HepG2 (cell line): ENCODE data around the gene PNKP. TPM values are rescaled to one million over a fixed set of nuclear protein-coding genes. Genes with fewer than 3 reads are reported as not detected.

Experiments used
- DRAP1 ChIP-seq: IDR thresholded peaks from 2 replicates; pipeline ENCODE4 v1.6.1; 2016; ENCODE audit warnings: missing genetic modification reagents, missing compliant biosample characterization
- ISL2 ChIP-seq: sonication (generic); formaldehyde crosslinking; IDR thresholded peaks from 2 replicates; pipeline ENCODE4 v1.5.0; 2020; ENCODE audit warnings: missing genetic modification reagents
- JUNB ChIP-seq: sonication (generic); formaldehyde crosslinking; IDR thresholded peaks from 2 replicates; pipeline ENCODE4 v1.8.0; 2022; ENCODE audit warnings: missing genetic modification reagents, mild to moderate bottlenecking, borderline replicate concordance
- MIER2 ChIP-seq: IDR thresholded peaks from 2 replicates; pipeline ENCODE4 v1.6.1; 2016; ENCODE audit warnings: missing biosample characterization, missing genetic modification reagents
- MTA1 ChIP-seq: sonication (generic); formaldehyde crosslinking; IDR thresholded peaks from 2 replicates; pipeline ENCODE4 v1.4.0; 2020; ENCODE audit warnings: missing genetic modification reagents, mild to moderate bottlenecking, borderline replicate concordance
- PPARG ChIP-seq: conservative IDR thresholded peaks from 2 replicates; pipeline ENCODE4 v1.6.1; 2016; ENCODE audit warnings: missing biosample characterization, missing genetic modification reagents
- SIX4 ChIP-seq: sonication (generic); formaldehyde crosslinking; IDR thresholded peaks from 2 replicates; pipeline ENCODE4 v1.4.0; 2020; ENCODE audit warnings: missing genetic modification reagents
- TFAP4 ChIP-seq: sonication (generic); IDR thresholded peaks from 2 replicates; pipeline ENCODE4 v1.6.1; 2016; ENCODE audit warnings: low read depth, borderline replicate concordance
- ZFP82 ChIP-seq: sonication (generic); formaldehyde crosslinking; IDR thresholded peaks from 2 replicates; pipeline ENCODE4 v1.5.1; 2020; ENCODE audit warnings: mild to moderate bottlenecking, missing genetic modification reagents, borderline replicate concordance
- ZNF503 ChIP-seq: sonication (generic); formaldehyde crosslinking; IDR thresholded peaks from 2 replicates; pipeline ENCODE4 v1.4.0; 2020; ENCODE audit warnings: missing genetic modification reagents
- ZNF646 ChIP-seq: sonication (generic); formaldehyde crosslinking; IDR thresholded peaks from 2 replicates; pipeline ENCODE4 v1.9.0; 2021; ENCODE audit warnings: mild to moderate bottlenecking, missing genetic modification reagents
- ZNF83 ChIP-seq: sonication (generic); formaldehyde crosslinking; IDR thresholded peaks from 2 replicates; pipeline ENCODE4 v1.4.0; 2020; ENCODE audit warnings: missing genetic modification reagents, mild to moderate bottlenecking, borderline replicate concordance
- polyA plus RNA-seq, 8 experiments: library from polyadenylated mRNA; depleted of rRNA in 3 of 8; stranded (reverse) in 7 of 8; unstranded in 1 of 8; fragments of >200 nt; fragmentation: Illumina TruSeq in 4 of 8; extraction: Trizol in 4 of 8; gene quantifications; 2 replicates each; pipeline versions ENCODE4 v1.2.1 to v1.2.3, GENCODE V29; 2011 to 2016; ENCODE audit warnings: low read depth in 4 of 8, missing spikeins in 1 of 8, mixed read lengths in 1 of 8; ENCODE audit not compliant: insufficient read depth in 1 of 8
- total RNA-seq, 5 experiments: library from RNA; depleted of rRNA; stranded (reverse); fragments of >200 nt; fragmentation: Illumina TruSeq; extraction: Trizol; gene quantifications; 2 replicates each; pipeline ENCODE4 v1.2.3, GENCODE V29; 2016; ENCODE audit warnings: low read depth in 1 of 5
- TF ChIP-seq, protein P1 (sequence below): sonication (generic); formaldehyde crosslinking; IDR thresholded peaks from 2 replicates; pipeline ENCODE4; 2020; ENCODE audit warnings: missing genetic modification reagents, mild to moderate bottlenecking, borderline replicate concordance
- TF ChIP-seq, protein P2 (sequence below): sonication (generic); formaldehyde crosslinking; IDR thresholded peaks from 2 replicates; pipeline ENCODE4 v1.4.0; 2020; ENCODE audit warnings: low read depth, mild to moderate bottlenecking, missing genetic modification reagents

Gene PNKP
- total and polyA plus RNA-seq, 2 of the 13 experiments (the other 11 are each of a cell fraction or from before 2014, with no cell fraction given), result 12.7 to 27.1 TPM

GRCh38 chr19:49869484-49870308, 2.3 kb upstream of the PNKP start (continued):
- TF ChIP-seq, protein P1, sequence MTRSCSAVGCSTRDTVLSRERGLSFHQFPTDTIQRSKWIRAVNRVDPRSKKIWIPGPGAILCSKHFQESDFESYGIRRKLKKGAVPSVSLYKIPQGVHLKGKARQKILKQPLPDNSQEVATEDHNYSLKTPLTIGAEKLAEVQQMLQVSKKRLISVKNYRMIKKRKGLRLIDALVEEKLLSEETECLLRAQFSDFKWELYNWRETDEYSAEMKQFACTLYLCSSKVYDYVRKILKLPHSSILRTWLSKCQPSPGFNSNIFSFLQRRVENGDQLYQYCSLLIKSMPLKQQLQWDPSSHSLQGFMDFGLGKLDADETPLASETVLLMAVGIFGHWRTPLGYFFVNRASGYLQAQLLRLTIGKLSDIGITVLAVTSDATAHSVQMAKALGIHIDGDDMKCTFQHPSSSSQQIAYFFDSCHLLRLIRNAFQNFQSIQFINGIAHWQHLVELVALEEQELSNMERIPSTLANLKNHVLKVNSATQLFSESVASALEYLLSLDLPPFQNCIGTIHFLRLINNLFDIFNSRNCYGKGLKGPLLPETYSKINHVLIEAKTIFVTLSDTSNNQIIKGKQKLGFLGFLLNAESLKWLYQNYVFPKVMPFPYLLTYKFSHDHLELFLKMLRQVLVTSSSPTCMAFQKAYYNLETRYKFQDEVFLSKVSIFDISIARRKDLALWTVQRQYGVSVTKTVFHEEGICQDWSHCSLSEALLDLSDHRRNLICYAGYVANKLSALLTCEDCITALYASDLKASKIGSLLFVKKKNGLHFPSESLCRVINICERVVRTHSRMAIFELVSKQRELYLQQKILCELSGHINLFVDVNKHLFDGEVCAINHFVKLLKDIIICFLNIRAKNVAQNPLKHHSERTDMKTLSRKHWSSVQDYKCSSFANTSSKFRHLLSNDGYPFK, result peak; percentile 68; the same call in 1 of the 2 replicates
- TF ChIP-seq ZNF83, result no peak
- 0 out of 2 replicates have a peak, but pooled peaks have one; percentile 41 for TF ChIP-seq ZFP82 (CRISPR knock-in tag)
- TF ChIP-seq ZNF503 (CRISPR knock-in tag), result no peak
- no peak for TF ChIP-seq MTA1 (CRISPR knock-in tag)
- no peak for TF ChIP-seq JUNB
- peak; percentile 37; the same call in 1 of the 2 replicates for TF ChIP-seq MIER2
- TF ChIP-seq TFAP4, result no peak
- TF ChIP-seq DRAP1 (CRISPR knock-in tag), result peak; percentile 69
- no peak for TF ChIP-seq SIX4 (CRISPR knock-in tag)
- TF ChIP-seq PPARG (CRISPR knock-in tag), result no peak; the same call in 1 of the 2 replicates
- TF ChIP-seq ISL2 (CRISPR knock-in tag), result peak; percentile 62; the same call in 1 of the 2 replicates
- TF ChIP-seq, protein P2, sequence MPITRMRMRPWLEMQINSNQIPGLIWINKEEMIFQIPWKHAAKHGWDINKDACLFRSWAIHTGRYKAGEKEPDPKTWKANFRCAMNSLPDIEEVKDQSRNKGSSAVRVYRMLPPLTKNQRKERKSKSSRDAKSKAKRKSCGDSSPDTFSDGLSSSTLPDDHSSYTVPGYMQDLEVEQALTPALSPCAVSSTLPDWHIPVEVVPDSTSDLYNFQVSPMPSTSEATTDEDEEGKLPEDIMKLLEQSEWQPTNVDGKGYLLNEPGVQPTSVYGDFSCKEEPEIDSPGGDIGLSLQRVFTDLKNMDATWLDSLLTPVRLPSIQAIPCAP (CRISPR knock-in tag), result 0 out of 2 replicates have a peak, but pooled peaks have one; percentile 36
- no peak for TF ChIP-seq ZNF646 (CRISPR knock-in tag)
